Stimulated activated naive B cell treated with anti-CD40 and anti-IgM and Interleukin-4, amounts not matched to agents 10 μg/mL and 1 μg/mL and 100 μg/mL, for 72 hours (primary cell): Measurements from ENCODE around the gene HACL1.

Source experiments
- ATAC-seq, 2 donors: fragments of 150-1000 bp; cut with Tn5 transposase; replicated peaks; 2 replicates each; pipeline ENCODE4 v1.10.0; 2021; ENCODE audit warnings: moderate library complexity in 1 of 2
- DNase-seq: peaks from one replicate; pipeline ENCODE4 v3.0.0; 2021
- H3K27ac Mint-ChIP-seq: one replicate; pipeline ENCODE4 v1.8.0; 2022; ENCODE audit warnings: mild to moderate bottlenecking, mixed read lengths
- H3K27me3 Mint-ChIP-seq, 2 donors: one replicate each; pipeline ENCODE4 v1.8.0; 2022; ENCODE audit warnings: mixed read lengths in 2 of 2
- H3K36me3 Mint-ChIP-seq, 2 donors: one replicate each; pipeline ENCODE4 v1.8.0; 2022; ENCODE audit warnings: mixed read lengths in 2 of 2, mild to moderate bottlenecking in 1 of 2
- H3K4me1 Mint-ChIP-seq, 2 donors: one replicate each; pipeline ENCODE4 v1.8.0; 2022; ENCODE audit warnings: mixed read lengths in 2 of 2, mild to moderate bottlenecking in 1 of 2
- H3K4me3 Mint-ChIP-seq, 2 donors: one replicate each; pipeline ENCODE4 v1.8.0; 2022; ENCODE audit warnings: mild to moderate bottlenecking in 2 of 2, mixed read lengths in 2 of 2, moderate library complexity in 1 of 2
- H3K9me3 Mint-ChIP-seq, 2 donors: one replicate each; pipeline ENCODE4 v1.8.0; 2022; ENCODE audit warnings: mixed read lengths in 2 of 2, mild to moderate bottlenecking in 1 of 2

The HACL1 gene

GRCh38 chr3:15601399-15602145, at the start of gene HACL1, which contains the start of gene BTD:
Gene HACL1 (minus strand): TSS chr3:15601569. CDS start chr3:15601463, 106 bp downstream.
Gene BTD (plus strand): TSS chr3:15601745. CDS start chr3:15635440, 33,695 bp downstream.
- Mint-ChIP-seq H3K4me3 (peak within 1 kb of the TSS; percentile 98 to 99), H3K9me3 (peaks cover 3 to 7% of the 10 kb centered on the region in 2 donors), H3K36me3 (peaks cover 24 to 46% of the 10 kb centered on the region in 2 donors), H3K27me3 (no peaks in the 10 kb centered on the region), H3K4me1 (peaks cover 28 to 46% of the 10 kb centered on the region in 2 donors), H3K27ac (peak within 1 kb of the TSS; percentile 99)
- DNase-seq (peak; percentile 99), ATAC-seq (peak; percentile 93 to 95)

DNA sequence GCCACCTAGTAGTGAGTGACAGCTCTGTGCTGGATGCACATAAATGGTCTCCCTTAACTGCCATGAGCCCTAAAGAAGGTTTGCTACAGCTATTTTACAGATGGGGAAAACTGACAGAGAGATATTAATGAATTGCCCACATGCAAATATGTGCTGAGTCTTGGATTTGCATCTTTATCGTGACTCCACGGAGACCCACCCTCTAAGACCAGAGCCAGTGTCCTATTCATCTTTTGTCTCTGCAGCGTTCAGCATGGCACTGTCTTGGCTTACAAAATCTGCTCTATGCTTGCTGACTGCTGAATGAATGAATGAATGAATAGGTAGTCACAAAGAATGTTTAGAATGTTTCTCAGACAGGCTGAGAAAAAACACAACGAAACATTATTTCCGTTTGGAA, 48.5 kb upstream of the HACL1 start:
- H3K4me1 Mint-ChIP-seq, result peaks cover 40 to 43% of the 10 kb centered on the region in 2 donors
- peaks cover 5 to 19% of the 10 kb centered on the region in 2 donors for H3K36me3 Mint-ChIP-seq
- H3K27me3 Mint-ChIP-seq, result peaks cover 6 to 10% of the 10 kb centered on the region in 2 donors
- H3K9me3 Mint-ChIP-seq, result peaks cover 2 to 6% of the 10 kb centered on the region in 2 donors
- ATAC-seq (no peak), DNase-seq (no peak)
- H3K27ac Mint-ChIP-seq, result peak overlapping the region; percentile 63
- peak overlapping the region in 1 of 2 donors; percentile 33 for H3K4me3 Mint-ChIP-seq

GRCh38 chr3:15649341-15649740, 48.0 kb upstream of the HACL1 start:
- Mint-ChIP-seq H3K4me3 (peak overlapping the region; percentile 33 to 39), H3K36me3 (peaks cover 5 to 21% of the 10 kb centered on the region in 2 donors), H3K9me3 (peaks cover 2 to 6% of the 10 kb centered on the region in 2 donors), H3K27ac (peak overlapping the region; percentile 63), H3K27me3 (peaks cover 6 to 10% of the 10 kb centered on the region in 2 donors), H3K4me1 (peaks cover 40 to 43% of the 10 kb centered on the region in 2 donors)
- ATAC-seq, result no peak
- no peak for DNase-seq

DNA sequence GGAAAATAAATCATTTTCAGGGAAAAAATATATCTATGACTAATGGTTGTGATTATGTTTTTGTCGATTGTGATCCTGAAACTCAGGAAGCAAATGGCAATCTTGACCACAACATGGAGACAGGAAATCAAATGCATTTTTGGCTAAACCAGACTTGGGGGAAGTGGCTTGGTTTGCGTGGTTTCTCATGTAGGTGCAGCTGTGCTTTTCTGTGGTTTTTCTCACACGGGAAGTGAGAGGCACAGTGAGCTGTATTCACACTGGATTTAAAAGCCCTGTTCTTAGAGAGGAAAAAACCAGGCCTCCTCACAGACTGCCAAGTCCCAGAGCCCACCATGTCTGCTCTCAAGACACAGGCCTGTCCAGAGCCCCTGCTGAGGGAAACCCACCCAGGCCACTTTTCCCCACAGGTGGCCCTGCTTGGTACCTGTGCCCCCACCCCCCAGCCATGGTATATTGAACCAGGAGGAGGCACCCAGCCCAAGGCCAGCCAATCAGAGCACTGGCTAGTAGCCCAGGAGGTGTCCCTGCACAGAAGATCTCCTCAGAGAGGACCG, 46.3 kb upstream of the HACL1 start:
- peak overlapping the region; percentile 64 to 72 for H3K4me3 Mint-ChIP-seq
- H3K36me3 Mint-ChIP-seq, result peaks cover 3 to 27% of the 10 kb centered on the region in 2 donors
- ATAC-seq, result peak; percentile 95 to 96
- H3K9me3 Mint-ChIP-seq, result peaks cover 2 to 6% of the 10 kb centered on the region in 2 donors
- peaks cover 6 to 10% of the 10 kb centered on the region in 2 donors for H3K27me3 Mint-ChIP-seq
- H3K4me1 Mint-ChIP-seq, result peaks cover 39 to 43% of the 10 kb centered on the region in 2 donors
- DNase-seq, result peak; percentile 76
- peak overlapping the region; percentile 99 for H3K27ac Mint-ChIP-seq

DNA sequence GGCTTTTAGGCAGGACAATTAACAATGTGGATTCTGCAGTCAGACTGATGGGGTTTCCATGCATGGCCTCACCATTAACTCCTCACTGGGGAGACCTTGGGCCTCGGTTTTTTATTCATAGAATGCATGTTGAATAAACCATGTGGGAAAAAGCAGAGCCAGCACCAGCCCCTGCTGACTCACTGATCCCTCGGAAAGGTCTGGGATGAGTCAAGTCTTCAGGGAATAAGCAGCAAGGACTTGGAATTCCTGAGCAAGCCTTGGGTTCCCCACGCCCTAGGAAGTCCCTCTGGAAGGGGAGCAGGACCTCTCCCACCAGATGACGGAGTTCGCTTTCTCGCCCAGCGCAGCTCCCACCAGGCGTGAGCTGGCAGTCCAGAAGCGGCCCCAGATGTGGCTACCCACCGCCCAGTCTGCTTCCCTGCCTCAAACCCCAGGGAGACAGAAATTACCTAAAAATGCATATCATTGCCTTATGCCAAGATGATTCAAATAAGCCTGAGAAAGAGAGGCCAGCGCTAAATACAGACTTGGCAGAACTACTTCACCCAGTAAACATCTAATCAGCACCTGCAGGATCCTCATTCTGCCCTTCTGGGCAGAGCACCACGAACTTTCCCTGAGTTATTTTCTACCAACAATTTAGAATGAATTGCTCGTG, 45.6 kb upstream of the HACL1 start:
- DNase-seq, result peak; percentile 47
- Mint-ChIP-seq H3K36me3 (peaks cover 3 to 31% of the 10 kb centered on the region in 2 donors), H3K4me1 (peaks cover 39 to 43% of the 10 kb centered on the region in 2 donors), H3K27me3 (peaks cover 6 to 10% of the 10 kb centered on the region in 2 donors), H3K9me3 (peaks cover 2 to 6% of the 10 kb centered on the region in 2 donors), H3K27ac (peak overlapping the region; percentile 99), H3K4me3 (peak overlapping the region; percentile 64 to 72)
- peak; percentile 82 to 85 for ATAC-seq

DNA sequence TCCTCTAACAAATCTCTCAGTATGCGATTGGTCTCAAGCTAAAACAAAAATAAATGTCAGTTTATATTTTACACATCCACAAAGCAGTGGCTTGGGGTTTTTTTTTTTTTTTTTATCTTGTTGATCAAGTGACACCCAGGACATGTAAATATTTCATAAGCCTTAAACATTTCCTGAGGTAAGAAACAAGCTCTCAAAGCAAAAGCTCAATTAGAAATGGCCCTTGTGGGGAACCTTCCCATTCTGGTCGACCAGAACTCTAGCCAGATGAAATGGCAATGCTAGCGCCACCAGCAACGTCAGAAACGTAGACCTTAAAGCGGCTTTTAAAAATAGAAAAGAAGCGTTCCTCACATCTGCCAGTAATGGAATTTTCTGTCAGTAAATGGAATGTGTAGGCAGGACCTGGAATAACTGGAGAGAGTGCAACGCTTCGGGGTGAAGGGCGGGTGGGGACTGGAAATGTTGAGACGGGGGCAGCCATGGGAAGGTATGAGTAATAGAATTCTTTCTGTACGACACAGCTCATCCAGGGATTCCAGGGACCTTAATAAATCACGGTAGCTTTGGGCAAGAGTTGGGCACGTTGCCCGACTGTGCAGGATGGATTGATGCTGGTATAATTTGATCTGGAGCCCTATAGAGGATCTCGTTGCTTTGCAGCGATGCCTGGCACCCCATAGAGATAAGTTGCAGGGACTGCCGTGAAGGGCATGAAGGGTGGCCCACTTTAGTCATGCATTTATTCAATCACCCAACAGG, 44.6 kb upstream of the HACL1 start:
- Mint-ChIP-seq H3K36me3 (peaks cover 0 to 32% of the 10 kb centered on the region in 2 donors), H3K4me3 (no peak overlapping the region), H3K9me3 (peaks cover 2 to 6% of the 10 kb centered on the region in 2 donors), H3K27ac (no peak overlapping the region), H3K4me1 (peaks cover 38 to 43% of the 10 kb centered on the region in 2 donors), H3K27me3 (peaks cover 0 to under 1% of the 10 kb centered on the region in 2 donors)
- no peak for ATAC-seq
- no peak for DNase-seq

- no peaks in the 10 kb centered on the region for H3K27me3 Mint-ChIP-seq
- DNase-seq, result no peak
- peaks cover 35 to 38% of the 10 kb centered on the region in 2 donors for H3K4me1 Mint-ChIP-seq
- H3K9me3 Mint-ChIP-seq, result peaks cover 2 to 6% of the 10 kb centered on the region in 2 donors
- no peak overlapping the region for H3K4me3 Mint-ChIP-seq
- peaks cover 0 to 32% of the 10 kb centered on the region in 2 donors for H3K36me3 Mint-ChIP-seq
- ATAC-seq, result no peak
- no peak overlapping the region for H3K27ac Mint-ChIP-seq
Measured at GRCh38 chr3:15645246-15645645, 43.9 kb upstream of the HACL1 start.

DNA sequence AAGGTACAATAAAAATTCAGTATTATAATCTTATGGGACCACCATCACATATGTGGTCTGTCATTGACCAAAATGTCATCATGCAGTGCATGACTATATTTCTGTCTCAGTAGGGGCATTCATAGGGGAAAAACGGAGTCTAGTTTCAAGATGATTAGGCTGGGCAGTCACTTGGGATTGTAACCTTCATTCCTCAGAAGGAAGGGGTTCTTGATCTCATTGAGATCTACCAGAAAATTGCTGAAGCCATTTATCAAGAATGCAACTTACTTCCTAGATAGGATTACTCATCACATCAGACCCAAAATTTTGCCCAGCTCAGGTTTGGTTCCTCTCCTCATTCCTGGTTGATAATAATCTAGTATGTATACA, 37.5 kb upstream of the HACL1 start:
- ATAC-seq (peak; percentile 49 to 62), DNase-seq (peak; percentile 55)
- H3K9me3 Mint-ChIP-seq, result no peaks in the 10 kb centered on the region

DNA sequence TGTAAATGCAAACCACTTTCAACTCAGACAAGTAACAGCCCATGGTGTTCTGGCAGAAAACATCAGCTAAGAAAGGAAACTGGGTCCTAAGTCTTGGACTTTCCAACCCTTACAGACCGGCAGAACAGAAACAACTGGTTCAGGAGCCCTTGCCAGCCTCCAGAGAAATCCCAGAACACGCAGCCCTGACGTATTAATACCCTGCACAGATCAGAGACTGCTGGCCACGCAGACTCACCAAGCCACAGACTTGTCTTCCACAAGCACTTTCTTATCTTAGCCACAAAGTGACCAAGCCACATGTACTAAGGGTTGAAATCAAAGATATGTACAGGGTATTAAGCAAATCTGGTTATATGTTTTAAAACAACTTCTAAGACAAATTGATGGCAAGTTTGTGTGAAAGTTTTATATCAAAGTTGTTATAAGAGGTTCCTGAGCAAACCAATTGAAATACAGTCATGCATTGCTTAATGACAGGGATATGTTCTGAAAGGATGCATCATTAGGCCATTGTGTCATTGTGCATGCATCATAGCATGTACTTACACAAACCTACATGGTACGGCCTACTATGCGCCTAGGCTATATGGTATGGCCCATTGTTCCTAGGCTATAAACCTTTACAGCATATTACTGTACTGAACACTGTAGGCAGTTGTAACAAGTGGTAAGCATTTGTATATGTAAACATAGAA, 37.0 kb upstream of the HACL1 start:
- H3K9me3 Mint-ChIP-seq, result no peaks in the 10 kb centered on the region
- DNase-seq (no peak), ATAC-seq (peak in 1 of 2 donors; percentile 9)
- peaks cover 2 to 26% of the 10 kb centered on the region in 2 donors for H3K36me3 Mint-ChIP-seq
- peak overlapping the region in 1 of 2 donors; percentile 2 for H3K4me3 Mint-ChIP-seq
- peak overlapping the region; percentile 95 for H3K27ac Mint-ChIP-seq
- no peaks in the 10 kb centered on the region for H3K27me3 Mint-ChIP-seq
- peaks cover 32 to 33% of the 10 kb centered on the region in 2 donors for H3K4me1 Mint-ChIP-seq

More for the DNA sequence above, 37.5 kb upstream of the HACL1 start:
- Mint-ChIP-seq H3K27me3 (no peaks in the 10 kb centered on the region), H3K4me1 (peaks cover 30 to 32% of the 10 kb centered on the region in 2 donors), H3K27ac (peak overlapping the region; percentile 95), H3K36me3 (peaks cover 2 to 26% of the 10 kb centered on the region in 2 donors), H3K4me3 (peak overlapping the region in 1 of 2 donors; percentile 2)

- peaks cover 32 to 34% of the 10 kb centered on the region in 2 donors for H3K4me1 Mint-ChIP-seq
- no peaks in the 10 kb centered on the region for H3K27me3 Mint-ChIP-seq
- ATAC-seq, result peak; percentile 78 to 85
- peak; percentile 71 for DNase-seq
- peak overlapping the region; percentile 95 for H3K27ac Mint-ChIP-seq
- peaks cover 2 to 22% of the 10 kb centered on the region in 2 donors for H3K36me3 Mint-ChIP-seq
- H3K9me3 Mint-ChIP-seq, result no peaks in the 10 kb centered on the region
- H3K4me3 Mint-ChIP-seq, result peak overlapping the region; percentile 11 to 28
Measured at GRCh38 chr3:15637131-15637951, 36.0 kb upstream of the HACL1 start.

- peaks cover 2 to 17% of the 10 kb centered on the region in 2 donors for H3K36me3 Mint-ChIP-seq
- H3K27ac Mint-ChIP-seq, result peak overlapping the region; percentile 92
- H3K9me3 Mint-ChIP-seq, result no peaks in the 10 kb centered on the region
- peaks cover 40 to 41% of the 10 kb centered on the region in 2 donors for H3K4me1 Mint-ChIP-seq
- ATAC-seq (peak; percentile 46 to 67), DNase-seq (peak; percentile 24)
- H3K27me3 Mint-ChIP-seq, result no peaks in the 10 kb centered on the region
- no peak overlapping the region for H3K4me3 Mint-ChIP-seq
Measured at GRCh38 chr3:15636028-15636709, 34.8 kb upstream of the HACL1 start.

DNA sequence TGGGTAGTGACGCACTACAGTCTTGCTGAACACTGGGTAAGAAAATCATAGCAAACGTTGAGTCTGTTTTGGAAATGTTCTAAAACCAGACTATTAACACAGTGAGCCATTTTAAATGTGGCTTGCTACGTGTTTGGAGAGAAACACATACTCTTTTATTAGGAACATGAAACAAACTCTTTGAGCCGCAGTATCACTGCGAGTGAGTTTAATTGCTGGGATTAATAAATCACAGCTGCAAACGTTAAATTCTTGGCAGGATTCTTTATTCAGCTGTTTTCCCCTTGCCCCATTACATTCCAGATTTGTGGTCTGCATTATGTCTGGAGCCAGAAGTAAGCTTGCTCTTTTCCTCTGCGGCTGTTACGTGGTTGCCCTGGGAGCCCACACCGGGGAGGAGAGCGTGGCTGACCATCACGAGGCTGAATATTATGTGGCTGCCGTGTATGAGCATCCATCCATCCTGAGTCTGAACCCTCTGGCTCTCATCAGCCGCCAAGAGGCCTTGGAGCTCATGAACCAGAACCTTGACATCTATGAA, 33.8 kb upstream of the HACL1 start:
- Mint-ChIP-seq H3K27me3 (no peaks in the 10 kb centered on the region), H3K4me3 (no peak overlapping the region), H3K36me3 (peaks cover 2 to 17% of the 10 kb centered on the region in 2 donors), H3K9me3 (no peaks in the 10 kb centered on the region), H3K4me1 (peaks cover 40 to 46% of the 10 kb centered on the region in 2 donors), H3K27ac (peak overlapping the region; percentile 92)
- no peak for ATAC-seq
- DNase-seq, result no peak
